ENCODE results near the gene PRKCA. TPM values are rescaled to one million over a fixed set of nuclear protein-coding genes. Genes with fewer than 3 reads are reported as not detected.

Gene PRKCA
- total RNA-seq, 2 donors from 2014 or later: 8.3 to 26.5 TPM

GRCh38 chr17:66625311-66625767 lies 322.9 kb downstream of the PRKCA start:
- Histone ChIP-seq H3K9me3 (no peaks in the 10 kb centered on the region), H3K4me3 (no peak overlapping the region), H3K4me1 (replicated peaks) (no peaks in the 10 kb centered on the region), H3K27ac (no peak overlapping the region), H3K27me3 (replicated peaks; ENCODE audit: insufficient read depth) (no peaks in the 10 kb centered on the region), H3K36me3 (no peaks in the 10 kb centered on the region)
- intact Hi-C loops (cut with DNase I): loop anchor here (5.0 to 10.0 kb wide), 2 partner anchors 53 to 101 kb away; no protein-coding TSS in a partner anchor
- TF ChIP-seq POLR2AphosphoS5 (IDR thresholded peaks at IDR 0.05) (no peak), CTCF (IDR thresholded peaks at IDR 0.05) (peak in 3 of 4 experiments; percentile 44 to 77 (median 71))
- WGBS: 47% methylated on average over 2 of the region's 2 CpGs
- DNase-seq (ENCODE audit: low spot score): no peak

GRCh38 chr17:66627985-66628384 lies 325.6 kb downstream of the PRKCA start:
- intact Hi-C loops (cut with DNase I): loop anchor here (5.0 to 10.0 kb wide), 2 partner anchors 56 to 103 kb away; no protein-coding TSS in a partner anchor
- Histone ChIP-seq H3K27ac (no peak overlapping the region), H3K4me3 (no peak overlapping the region), H3K9me3 (no peaks in the 10 kb centered on the region), H3K27me3 (replicated peaks; ENCODE audit: insufficient read depth) (no peaks in the 10 kb centered on the region), H3K36me3 (no peaks in the 10 kb centered on the region), H3K4me1 (replicated peaks) (no peaks in the 10 kb centered on the region)
- no peak for DNase-seq (ENCODE audit: low spot score)
- 51% methylated on average over 4 of the region's 4 CpGs for WGBS
- TF ChIP-seq POLR2AphosphoS5 (IDR thresholded peaks at IDR 0.05): no peak
- no peak for TF ChIP-seq POLR2A (IDR thresholded peaks at IDR 0.05)
- TF ChIP-seq CTCF (IDR thresholded peaks at IDR 0.05): no peak

- no peaks in the 10 kb centered on the region for H3K36me3 ChIP-seq
- H3K27me3 ChIP-seq (replicated peaks; ENCODE audit: insufficient read depth): no peaks in the 10 kb centered on the region
- intact Hi-C loops (cut with DNase I): loop anchor here (5.0 to 10.0 kb wide), 2 partner anchors 57 to 105 kb away; no protein-coding TSS in a partner anchor
- WGBS: 68% methylated on average over 3 of the region's 3 CpGs
- H3K9me3 ChIP-seq: no peaks in the 10 kb centered on the region
- no peak overlapping the region for H3K27ac ChIP-seq
- H3K4me3 ChIP-seq: no peak overlapping the region
- TF ChIP-seq POLR2AphosphoS5 (IDR thresholded peaks at IDR 0.05) (no peak), CTCF (IDR thresholded peaks at IDR 0.05) (no peak), POLR2A (IDR thresholded peaks at IDR 0.05) (no peak)
- DNase-seq (ENCODE audit: low spot score): no peak
- no peaks in the 10 kb centered on the region for H3K4me1 ChIP-seq (replicated peaks)
These were observed 327.3 kb downstream of the PRKCA start for GRCh38 chr17:66629762-66630161.

GRCh38 chr17:66630379-66630778 lies 328.0 kb downstream of the PRKCA start:
- intact Hi-C loops (cut with DNase I): no loop called here
- no peaks in the 10 kb centered on the region for H3K9me3 ChIP-seq
- TF ChIP-seq CTCF (IDR thresholded peaks at IDR 0.05): no peak
- H3K27me3 ChIP-seq (replicated peaks; ENCODE audit: insufficient read depth): no peaks in the 10 kb centered on the region
- DNase-seq (ENCODE audit: low spot score): no peak
- no peaks in the 10 kb centered on the region for H3K4me1 ChIP-seq (replicated peaks)
- no peaks in the 10 kb centered on the region for H3K36me3 ChIP-seq
- 96% methylated on average over 2 of the region's 2 CpGs for WGBS
- H3K27ac ChIP-seq: no peak overlapping the region
- H3K4me3 ChIP-seq: no peak overlapping the region

GRCh38 chr17:66630828-66631472 lies 328.5 kb downstream of the PRKCA start:
- no peak for TF ChIP-seq CTCF (IDR thresholded peaks at IDR 0.05)
- TF ChIP-seq POLR2A (IDR thresholded peaks at IDR 0.05): no peak
- TF ChIP-seq POLR2AphosphoS5 (IDR thresholded peaks at IDR 0.05): no peak
- Histone ChIP-seq H3K4me1 (replicated peaks) (no peaks in the 10 kb centered on the region), H3K27ac (no peak overlapping the region), H3K4me3 (no peak overlapping the region), H3K27me3 (replicated peaks; ENCODE audit: insufficient read depth) (no peaks in the 10 kb centered on the region), H3K36me3 (no peaks in the 10 kb centered on the region), H3K9me3 (no peaks in the 10 kb centered on the region)
- WGBS: 81% methylated on average over 3 of the region's 3 CpGs
- no peak for DNase-seq (ENCODE audit: low spot score)
- intact Hi-C loops (cut with DNase I): no loop called here

Measured in prostate gland (tissue), 2 donors.